Muscle of leg (tissue), 11 donors: ENCODE data around the gene NRSN2. TPM values are rescaled to one million over a fixed set of nuclear protein-coding genes. Genes with fewer than 3 reads are reported as not detected.

Source experiments
- DNase-seq: peaks from one replicate; pipeline ENCODE4 v3.0.0; 2013
- H3K27ac ChIP-seq: one replicate; pipeline ENCODE4 v1.5.1; 2013; ENCODE audit warnings: mild to moderate bottlenecking, low read length, control low read depth
- H3K27me3 ChIP-seq: one replicate; pipeline ENCODE4 v1.6.1; 2013; ENCODE audit warnings: low read length; ENCODE audit not compliant: control insufficient read depth, insufficient read depth
- H3K36me3 ChIP-seq: one replicate; pipeline ENCODE4 v1.6.1; 2013; ENCODE audit warnings: low read length; ENCODE audit not compliant: control insufficient read depth, insufficient read depth
- H3K4me1 ChIP-seq: one replicate; pipeline ENCODE4 v1.6.1; 2013; ENCODE audit warnings: low read length; ENCODE audit not compliant: control insufficient read depth, insufficient read depth
- H3K4me3 ChIP-seq: one replicate; pipeline ENCODE4 v1.5.1; 2013; ENCODE audit warnings: low read length, control low read depth
- H3K9me3 ChIP-seq: replicated peaks from 2 replicates; pipeline ENCODE4 v1.6.1; 2013; ENCODE audit warnings: low read depth, low read length; ENCODE audit not compliant: control insufficient read depth
- WGBS: methylation state at CpG from one replicate; pipeline ENCODE4 v1.1.5; 2013; ENCODE audit warnings: missing lambda C conversion rate; ENCODE audit not compliant: insufficient coverage; 5-methylcytosine and 5-hydroxymethylcytosine counted together
- polyA plus RNA-seq, 8 donors: library from polyadenylated mRNA; unstranded; fragments of 120-200 nt; gene quantifications; one replicate each; pipeline versions ENCODE4 v1.2.1 to v1.2.3, GENCODE V29; 2013; ENCODE audit warnings: inconsistent platforms in 1 of 8, low replicate concordance in 1 of 8; ENCODE audit not compliant: insufficient read length in 8 of 8, insufficient read depth in 1 of 8
- total RNA-seq: library from RNA; stranded (reverse); fragments of 120-200 nt; gene quantifications from one replicate; pipeline ENCODE4 v1.2.4, GENCODE V29; 2013

NRSN2 gene
- total and polyA plus RNA-seq, 9 donors = 12.4 to 33.6 (median 30.9) TPM

DNA sequence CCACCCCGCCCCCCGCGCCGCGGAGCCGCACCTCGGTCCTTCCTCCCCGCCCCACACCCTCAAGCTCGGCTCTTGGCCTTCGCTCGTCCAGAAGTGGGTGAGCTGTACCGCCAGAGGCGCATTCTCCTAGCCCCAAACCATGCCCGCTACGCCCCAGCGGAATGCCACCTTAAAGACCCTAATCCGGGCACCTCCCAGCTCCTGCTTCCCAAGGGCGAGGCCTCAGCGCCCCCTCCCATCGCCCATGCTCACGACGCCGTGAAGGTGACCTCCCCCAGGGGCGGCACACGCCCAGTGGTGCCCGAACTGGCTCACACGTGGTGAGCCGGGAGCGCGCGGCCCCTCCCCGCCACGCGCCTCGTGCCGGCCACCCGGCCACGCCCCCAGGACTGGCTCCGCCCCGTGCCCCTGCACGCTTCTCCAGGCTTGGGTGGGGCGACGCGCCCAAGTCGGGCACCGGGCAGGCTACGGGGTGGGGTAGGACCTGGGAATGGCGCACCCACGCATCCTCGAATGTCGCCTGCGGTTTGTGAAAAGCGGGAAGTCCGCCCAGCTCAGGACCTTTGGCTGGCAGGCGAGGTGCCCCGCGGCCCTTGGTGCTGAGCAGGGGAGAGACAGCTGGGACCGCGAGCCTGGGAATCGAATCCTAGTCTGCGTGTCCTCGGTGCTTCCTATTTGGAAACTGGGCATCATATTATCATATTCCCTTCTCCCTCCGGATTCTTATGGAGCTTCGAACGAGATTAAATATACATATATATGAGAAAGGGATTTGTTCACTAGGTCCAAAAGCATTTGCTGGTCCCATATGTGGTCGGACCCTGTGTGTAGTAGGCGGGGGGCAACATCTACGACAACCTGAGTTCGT is 22.5 kb upstream of the NRSN2 start:
- DNase-seq = peak; percentile 92
- Histone ChIP-seq H3K27ac (peak overlapping the region; percentile 99), H3K4me1 (peaks cover 28% of the 10 kb centered on the region), H3K4me3 (peak overlapping the region; percentile 83), H3K9me3 (no peaks in the 10 kb centered on the region), H3K27me3 (no peaks in the 10 kb centered on the region), H3K36me3 (peaks cover 18% of the 10 kb centered on the region)
- 0% methylated on average over 55 of the region's 69 CpGs for WGBS

DNA sequence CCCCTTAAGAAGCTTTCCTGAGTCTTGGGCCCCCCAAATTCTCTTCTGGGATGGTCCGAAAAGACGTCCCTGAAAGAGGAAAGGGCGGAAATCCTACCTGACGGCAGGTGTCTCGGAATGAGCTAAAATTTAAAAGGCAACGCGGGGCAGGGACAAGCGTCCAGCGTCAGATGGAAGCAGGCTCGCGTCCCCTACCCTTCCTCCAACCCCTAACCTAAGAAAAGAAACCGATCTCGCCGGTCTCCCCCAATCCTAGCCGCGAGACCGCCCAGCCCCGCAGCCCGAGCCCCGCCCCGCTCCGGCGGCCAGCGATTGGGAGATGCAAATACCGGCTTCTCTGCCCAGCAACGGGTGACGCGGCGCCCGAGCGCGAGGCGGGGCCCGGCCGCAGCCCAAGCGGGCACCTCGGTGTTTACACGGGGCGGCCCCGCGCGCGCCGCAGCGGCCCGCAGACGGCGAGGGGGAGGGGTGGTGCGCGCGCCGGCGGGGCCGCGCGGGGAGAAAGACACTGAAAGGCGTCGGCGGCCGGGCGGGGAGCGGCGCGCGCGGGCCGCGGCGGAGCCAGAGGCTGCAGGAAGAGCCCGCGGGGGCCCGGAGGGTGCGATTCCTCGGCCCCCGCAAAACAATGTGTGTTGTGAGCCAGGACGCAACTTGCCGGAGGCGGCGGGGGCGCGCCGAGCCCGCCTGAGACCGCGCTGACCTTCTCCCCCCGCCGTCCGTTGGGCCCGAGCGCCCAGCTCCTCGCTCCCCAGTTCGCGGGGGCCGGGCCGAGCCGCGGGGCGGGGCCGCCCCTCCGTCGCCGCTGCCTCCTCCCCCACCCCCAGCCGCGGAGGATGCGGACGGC is 21.6 kb upstream of the NRSN2 start, which contains the start of gene SOX12:
Gene SOX12 (plus strand): TSS at position 508 of the 844 bp plus-strand sequence. CDS start 373 bp downstream, outside the sequence.
- Histone ChIP-seq H3K27ac (peak within 1 kb of the TSS; percentile 99), H3K27me3 (no peaks in the 10 kb centered on the region), H3K9me3 (no peaks in the 10 kb centered on the region), H3K4me3 (peak within 1 kb of the TSS; percentile 83), H3K4me1 (peaks cover 37% of the 10 kb centered on the region), H3K36me3 (peaks cover 18% of the 10 kb centered on the region)
- peak; percentile 97 for DNase-seq
- WGBS = under 1% methylated on average over 106 of the region's 106 CpGs

DNA sequence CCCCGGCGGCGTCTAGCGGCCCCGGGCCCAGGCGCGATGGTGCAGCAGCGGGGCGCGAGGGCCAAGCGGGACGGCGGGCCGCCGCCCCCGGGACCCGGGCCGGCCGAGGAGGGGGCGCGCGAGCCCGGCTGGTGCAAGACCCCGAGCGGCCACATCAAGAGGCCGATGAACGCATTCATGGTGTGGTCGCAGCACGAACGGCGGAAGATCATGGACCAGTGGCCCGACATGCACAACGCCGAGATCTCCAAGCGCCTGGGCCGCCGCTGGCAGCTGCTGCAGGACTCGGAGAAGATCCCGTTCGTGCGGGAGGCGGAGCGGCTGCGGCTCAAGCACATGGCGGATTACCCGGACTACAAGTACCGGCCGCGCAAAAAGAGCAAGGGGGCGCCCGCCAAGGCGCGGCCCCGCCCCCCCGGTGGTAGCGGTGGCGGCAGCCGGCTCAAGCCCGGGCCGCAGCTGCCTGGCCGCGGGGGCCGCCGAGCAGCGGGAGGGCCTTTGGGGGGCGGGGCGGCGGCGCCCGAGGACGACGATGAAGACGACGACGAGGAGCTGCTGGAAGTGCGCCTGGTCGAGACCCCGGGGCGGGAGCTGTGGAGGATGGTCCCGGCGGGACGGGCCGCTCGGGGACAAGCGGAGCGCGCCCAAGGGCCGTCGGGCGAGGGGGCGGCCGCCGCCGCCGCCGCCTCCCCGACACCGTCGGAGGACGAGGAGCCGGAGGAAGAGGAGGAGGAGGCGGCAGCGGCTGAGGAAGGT is 20.8 kb upstream of the NRSN2 start:
- peaks cover 16% of the 10 kb centered on the region for H3K36me3 ChIP-seq
- H3K27me3 ChIP-seq = no peaks in the 10 kb centered on the region
- H3K27ac ChIP-seq = peak overlapping the region; percentile 94
- peak; percentile 88 for DNase-seq
- peak overlapping the region; percentile 74 for H3K4me3 ChIP-seq
- no peaks in the 10 kb centered on the region for H3K9me3 ChIP-seq
- peaks cover 42% of the 10 kb centered on the region for H3K4me1 ChIP-seq
- under 1% methylated on average over 103 of the region's 103 CpGs for WGBS

DNA sequence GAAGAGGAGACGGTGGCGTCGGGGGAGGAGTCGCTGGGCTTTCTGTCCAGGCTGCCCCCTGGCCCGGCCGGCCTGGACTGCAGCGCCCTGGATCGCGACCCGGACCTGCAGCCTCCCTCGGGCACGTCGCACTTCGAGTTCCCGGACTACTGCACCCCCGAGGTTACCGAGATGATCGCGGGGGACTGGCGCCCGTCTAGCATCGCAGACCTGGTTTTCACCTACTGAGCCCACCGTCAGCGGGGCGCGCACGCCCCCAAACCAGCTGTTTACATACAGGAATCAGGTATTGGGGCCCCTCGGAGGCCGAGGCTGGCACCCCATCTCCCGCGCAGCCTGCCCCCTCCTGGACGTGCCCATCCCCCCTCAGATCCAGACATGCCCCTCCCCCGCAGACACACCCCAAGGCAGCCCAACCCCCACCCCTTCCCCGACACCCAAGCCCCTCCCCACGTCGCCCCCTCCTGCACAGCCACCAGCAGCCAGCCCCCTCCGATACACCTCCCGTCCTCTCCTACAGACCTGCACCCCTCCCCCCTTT is 20.2 kb upstream of the NRSN2 start:
- H3K4me1 ChIP-seq = peaks cover 42% of the 10 kb centered on the region
- no peaks in the 10 kb centered on the region for H3K27me3 ChIP-seq
- peak; percentile 57 for DNase-seq
- under 1% methylated on average over 28 of the region's 38 CpGs for WGBS
- peak overlapping the region; percentile 74 for H3K4me3 ChIP-seq
- H3K9me3 ChIP-seq = no peaks in the 10 kb centered on the region
- H3K27ac ChIP-seq = peak overlapping the region; percentile 94
- peaks cover 16% of the 10 kb centered on the region for H3K36me3 ChIP-seq

DNA sequence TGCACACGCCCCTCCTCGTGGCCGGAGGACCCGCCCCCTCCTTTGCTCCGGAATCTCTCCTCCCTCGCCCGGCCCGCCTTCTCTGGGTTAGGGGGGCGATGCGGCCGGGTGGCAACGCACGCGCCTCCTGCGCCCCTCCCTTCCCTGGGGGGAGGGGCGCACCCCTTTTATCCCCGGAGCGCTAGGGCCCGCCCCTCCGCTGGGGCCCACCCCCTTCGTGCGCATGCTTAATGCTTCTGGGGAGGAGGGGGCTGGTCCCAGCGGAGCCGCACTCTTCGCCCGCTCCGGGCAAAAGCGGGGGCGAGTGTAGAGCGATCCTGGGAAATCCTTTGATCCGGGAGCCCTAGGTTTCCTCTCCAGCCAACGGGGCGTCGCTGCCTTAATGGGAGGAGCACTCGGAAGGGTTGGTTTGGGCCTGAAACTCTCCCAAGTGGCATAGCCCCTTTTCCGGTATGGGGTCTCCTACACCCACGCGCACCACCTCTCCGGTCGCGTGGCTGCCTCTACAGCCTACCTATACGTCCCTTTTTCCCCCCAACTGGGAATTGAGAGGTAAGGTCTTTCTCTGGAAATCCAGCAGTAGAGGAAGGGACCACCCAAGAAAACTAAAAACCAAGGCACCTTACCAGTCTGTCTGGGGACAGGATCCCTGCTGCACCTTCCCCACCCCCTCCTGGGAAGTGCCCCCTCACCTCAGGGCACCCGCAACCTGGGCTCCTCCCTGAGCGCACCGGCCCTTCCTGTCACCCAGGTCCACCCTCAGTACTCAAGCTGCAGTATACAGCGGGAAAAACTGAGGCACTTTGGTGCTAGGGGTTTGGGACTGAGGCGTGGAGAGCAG is 19.5 kb upstream of the NRSN2 start:
- no peaks in the 10 kb centered on the region for H3K9me3 ChIP-seq
- H3K4me3 ChIP-seq = peak overlapping the region; percentile 74
- H3K36me3 ChIP-seq = peaks cover 16% of the 10 kb centered on the region
- peak overlapping the region; percentile 88 for H3K27ac ChIP-seq
- peaks cover 42% of the 10 kb centered on the region for H3K4me1 ChIP-seq
- peak; percentile 97 for DNase-seq
- H3K27me3 ChIP-seq = no peaks in the 10 kb centered on the region
- 1% methylated on average over 25 of the region's 47 CpGs for WGBS

DNA sequence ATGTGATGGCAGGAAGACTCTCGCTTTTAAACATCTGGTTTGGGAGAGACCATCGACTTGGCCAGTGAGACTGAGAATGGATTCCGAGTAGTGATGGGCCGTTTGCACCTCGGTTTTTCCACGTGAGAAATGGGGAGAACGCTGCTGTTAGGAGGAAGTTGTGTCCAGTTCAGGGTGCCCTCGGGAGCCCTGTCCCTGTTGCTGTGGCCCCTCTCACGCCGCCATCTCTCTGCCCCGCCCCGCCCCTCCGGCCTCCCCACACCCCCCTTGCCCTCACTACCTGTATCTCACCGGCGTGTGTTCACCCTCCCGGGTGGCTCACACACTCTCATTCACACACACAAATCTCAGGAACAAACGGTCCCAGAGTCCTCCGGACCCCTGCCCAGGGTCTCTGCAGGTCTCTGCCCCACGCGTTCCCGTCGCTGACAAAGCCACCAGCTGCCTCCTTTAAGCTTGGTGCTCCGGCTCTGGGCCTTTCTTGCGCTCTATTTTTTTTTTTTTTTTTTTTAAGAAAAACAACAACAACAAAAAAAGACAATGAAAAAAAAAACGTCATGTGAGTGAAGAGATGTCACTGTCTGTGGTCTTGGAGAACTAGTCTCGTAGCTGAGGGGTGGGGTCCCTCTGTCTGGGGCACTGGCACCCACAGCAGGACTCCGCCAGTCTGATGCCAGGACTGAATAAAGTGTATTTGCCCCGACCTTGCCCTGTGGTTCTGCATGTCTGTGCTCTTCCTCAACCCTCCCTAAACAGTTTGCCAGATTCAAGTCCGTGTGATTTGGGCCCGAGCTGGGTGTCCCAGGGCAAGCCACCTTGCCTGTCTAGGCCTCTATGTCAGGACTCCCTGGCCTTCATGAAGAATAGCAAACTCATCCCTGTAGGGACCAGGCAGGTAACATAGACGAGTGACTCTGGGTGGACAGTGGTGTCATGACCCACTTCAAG is 18.6 kb upstream of the NRSN2 start:
- no peaks in the 10 kb centered on the region for H3K27me3 ChIP-seq
- peak; percentile 78 for DNase-seq
- peaks cover 16% of the 10 kb centered on the region for H3K36me3 ChIP-seq
- peak overlapping the region; percentile 88 for H3K27ac ChIP-seq
- H3K4me3 ChIP-seq = peak overlapping the region; percentile 74
- peaks cover 42% of the 10 kb centered on the region for H3K4me1 ChIP-seq
- WGBS = 27% methylated on average over 14 of the region's 31 CpGs
- no peaks in the 10 kb centered on the region for H3K9me3 ChIP-seq

DNA sequence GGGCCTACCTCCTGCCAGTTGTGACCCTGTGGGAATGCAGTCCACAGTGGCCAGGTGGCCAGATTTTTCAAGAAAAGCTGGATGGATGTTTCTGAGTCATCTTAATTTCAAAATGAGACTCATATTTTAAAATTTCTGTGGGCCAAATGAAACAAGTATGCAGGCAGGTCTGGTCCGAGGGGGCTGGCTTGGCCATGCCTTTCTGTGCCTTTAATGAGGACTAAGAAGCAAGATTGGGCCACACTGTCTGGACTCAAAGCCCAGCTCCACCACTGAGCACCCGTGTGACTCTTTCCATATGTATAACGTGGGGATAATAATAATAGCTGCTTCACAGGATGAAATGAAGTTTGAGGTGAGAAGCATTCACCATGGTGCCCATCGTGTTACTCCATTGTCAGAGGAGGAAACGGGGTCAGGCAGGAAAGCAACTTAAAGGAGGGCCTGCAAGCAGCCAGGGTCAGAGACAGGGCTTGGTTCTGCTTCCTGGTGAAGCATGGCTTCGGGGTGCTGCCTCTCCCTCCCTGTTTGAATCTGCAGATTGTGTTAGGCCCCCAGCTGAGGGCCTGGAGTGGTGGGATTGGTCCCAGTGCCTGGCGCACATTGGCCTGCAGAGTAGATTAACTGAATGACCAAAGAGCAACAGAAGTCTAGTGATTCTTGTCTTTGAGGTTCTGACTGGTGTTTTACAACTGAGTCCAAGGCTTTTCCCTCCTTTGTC is 17.8 kb upstream of the NRSN2 start:
- DNase-seq = no peak
- Histone ChIP-seq H3K9me3 (no peaks in the 10 kb centered on the region), H3K27me3 (no peaks in the 10 kb centered on the region), H3K4me1 (peaks cover 38% of the 10 kb centered on the region), H3K4me3 (no peak overlapping the region), H3K36me3 (peaks cover 16% of the 10 kb centered on the region), H3K27ac (no peak overlapping the region)
- WGBS = 52% methylated on average over 2 of the region's 7 CpGs

DNA sequence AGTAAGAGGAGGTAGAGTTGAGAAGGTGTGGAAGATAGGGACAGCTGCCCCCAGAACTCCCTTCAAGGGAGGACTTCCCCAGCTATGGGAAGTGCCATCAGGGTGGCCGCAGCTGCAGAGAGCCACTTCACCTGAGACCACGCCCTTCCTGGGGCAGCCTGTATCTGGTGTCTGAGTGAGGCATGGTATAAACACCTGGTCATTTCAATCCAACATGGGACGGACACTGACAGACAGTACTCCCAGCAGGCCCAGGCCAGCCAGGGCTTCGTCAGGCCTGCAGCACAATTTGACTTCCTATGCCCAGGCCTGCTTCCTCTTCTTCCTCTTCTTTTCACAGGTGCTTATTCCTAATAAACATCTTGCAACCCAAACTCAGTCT is 17.1 kb upstream of the NRSN2 start:
- 72% methylated on average over 4 of the region's 4 CpGs for WGBS
- H3K4me3 ChIP-seq = no peak overlapping the region
- H3K27ac ChIP-seq = peak overlapping the region; percentile 26
- no peaks in the 10 kb centered on the region for H3K27me3 ChIP-seq
- no peaks in the 10 kb centered on the region for H3K9me3 ChIP-seq
- H3K36me3 ChIP-seq = peaks cover 16% of the 10 kb centered on the region
- H3K4me1 ChIP-seq = peaks cover 41% of the 10 kb centered on the region
- DNase-seq = no peak
